Type B pancreatic cell (in vitro differentiated cells): ENCODE results near the gene FADS1. TPM values are rescaled to one million over a fixed set of nuclear protein-coding genes. Genes with fewer than 3 reads are reported as not detected.

Experiments used
- DNase-seq: peaks from one replicate; pipeline ENCODE4 v3.0.0; 2021; ENCODE audit warnings: mixed read lengths; ENCODE audit not compliant: unreplicated experiment; ENCODE audit errors: extremely low spot score
- H3K27ac Mint-ChIP-seq: 2 replicates; pipeline ENCODE4 v1.8.0; 2021; ENCODE audit warnings: mild to moderate bottlenecking, mixed read lengths
- H3K27me3 Mint-ChIP-seq: 2 replicates; pipeline ENCODE4 v1.8.0; 2021; ENCODE audit warnings: mixed read lengths
- H3K36me3 Mint-ChIP-seq: 2 replicates; pipeline ENCODE4 v1.8.0; 2021; ENCODE audit warnings: mixed read lengths
- H3K4me1 Mint-ChIP-seq: one replicate; pipeline ENCODE4 v1.8.0; 2021; ENCODE audit warnings: mixed read lengths; ENCODE audit not compliant: unreplicated experiment
- H3K4me3 Mint-ChIP-seq: 2 replicates; pipeline ENCODE4 v1.8.0; 2021; ENCODE audit warnings: mild to moderate bottlenecking, mixed read lengths
- H3K9me3 Mint-ChIP-seq: 2 replicates; pipeline ENCODE4 v1.8.0; 2021; ENCODE audit warnings: mixed read lengths
- CTCF ChIP-seq: fragments of 200-600 bp; sonication (generic); conservative IDR thresholded peaks from 2 replicates; pipeline ENCODE4 v1.5.0; 2021; ENCODE audit warnings: antibody characterized with exemption, mild to moderate bottlenecking
- total RNA-seq: library from RNA; stranded (reverse); gene quantifications from 2 replicates; pipeline ENCODE4 v1.2.1, GENCODE V29; 2021; ENCODE audit warnings: low replicate concordance

FADS1 gene
- total RNA-seq, 1 donor from 2014 or later, result 90.0 TPM

- DNase-seq, result no peak
- TF ChIP-seq CTCF, result peak; percentile 22
- H3K4me1 Mint-ChIP-seq, result peaks cover 25% of the 10 kb centered on the region
- H3K9me3 Mint-ChIP-seq, result no peaks in the 10 kb centered on the region
- H3K4me3 Mint-ChIP-seq, result no peak overlapping the region
- H3K36me3 Mint-ChIP-seq, result no peaks in the 10 kb centered on the region
- no peak overlapping the region for H3K27ac Mint-ChIP-seq
- H3K27me3 Mint-ChIP-seq, result no peaks in the 10 kb centered on the region
Measured at GRCh38 chr11:61764606-61765260, 52.1 kb downstream of the FADS1 start.

GRCh38 chr11:61763930-61764605 is 52.7 kb downstream of the FADS1 start:
- no peak for DNase-seq
- H3K4me3 Mint-ChIP-seq, result no peak overlapping the region
- no peaks in the 10 kb centered on the region for H3K27me3 Mint-ChIP-seq
- no peaks in the 10 kb centered on the region for H3K36me3 Mint-ChIP-seq
- H3K4me1 Mint-ChIP-seq, result peaks cover 30% of the 10 kb centered on the region
- no peak overlapping the region for H3K27ac Mint-ChIP-seq
- H3K9me3 Mint-ChIP-seq, result no peaks in the 10 kb centered on the region
- no peak for TF ChIP-seq CTCF

- Mint-ChIP-seq H3K9me3 (no peaks in the 10 kb centered on the region), H3K4me3 (peak overlapping the region; percentile 36), H3K27me3 (no peaks in the 10 kb centered on the region), H3K27ac (peak overlapping the region; percentile 41), H3K4me1 (peaks cover 24% of the 10 kb centered on the region), H3K36me3 (no peaks in the 10 kb centered on the region)
- TF ChIP-seq CTCF, result no peak
- DNase-seq, result no peak
Measured at GRCh38 chr11:61762798-61763197, 54.0 kb downstream of the FADS1 start.

- peak overlapping the region; percentile 61 for H3K4me3 Mint-ChIP-seq
- H3K4me1 Mint-ChIP-seq, result peaks cover 26% of the 10 kb centered on the region
- H3K27me3 Mint-ChIP-seq, result no peaks in the 10 kb centered on the region
- H3K36me3 Mint-ChIP-seq, result no peaks in the 10 kb centered on the region
- H3K27ac Mint-ChIP-seq, result peak overlapping the region; percentile 54
- DNase-seq, result no peak
- H3K9me3 Mint-ChIP-seq, result no peaks in the 10 kb centered on the region
- TF ChIP-seq CTCF, result no peak
Measured at GRCh38 chr11:61762223-61762615, 54.6 kb downstream of the FADS1 start.

- Mint-ChIP-seq H3K4me1 (peaks cover 31% of the 10 kb centered on the region), H3K36me3 (no peaks in the 10 kb centered on the region), H3K27me3 (no peaks in the 10 kb centered on the region), H3K27ac (peak overlapping the region; percentile 54), H3K4me3 (peak overlapping the region; percentile 61), H3K9me3 (no peaks in the 10 kb centered on the region)
- no peak for TF ChIP-seq CTCF
- DNase-seq, result no peak
Measured at GRCh38 chr11:61761440-61762222, 55.2 kb downstream of the FADS1 start.
